GM18868 (cell line): ENCODE measurements around the gene SAA1.
A peak's percentile ranks its signal among the peaks of the same experiment; 100 is the strongest.
"Not testable (repeated sequence)": the region's sequence is repeated elsewhere in the genome, so short reads cannot be mapped to it uniquely, and the experiment has no call there.

Source experiments
- ATAC-seq: cut with Tn5 transposase; IDR thresholded peaks from one replicate; pipeline ENCODE4 v1.9.1; 2021; ENCODE audit warnings: mild to moderate bottlenecking, moderate library complexity; ENCODE audit not compliant: unreplicated experiment

Gene SAA1

GRCh38 chr11:18254781-18255361 is 11.2 kb upstream of the SAA1 start:
- no peak for ATAC-seq

- ATAC-seq: no peak
Measured at GRCh38 chr11:18259259-18259658, 6.8 kb upstream of the SAA1 start.

- no peak for ATAC-seq
Measured at GRCh38 chr11:18261721-18262120, 4.3 kb upstream of the SAA1 start.

- not testable (repeated sequence) for ATAC-seq
Measured at GRCh38 chr11:18262681-18263350, 3.2 kb upstream of the SAA1 start.

GRCh38 chr11:18264035-18264434 is 2.0 kb upstream of the SAA1 start:
- ATAC-seq: peak; percentile 53

GRCh38 chr11:18264677-18265555 is 1.1 kb upstream of the SAA1 start:
- ATAC-seq: no peak

DNA sequence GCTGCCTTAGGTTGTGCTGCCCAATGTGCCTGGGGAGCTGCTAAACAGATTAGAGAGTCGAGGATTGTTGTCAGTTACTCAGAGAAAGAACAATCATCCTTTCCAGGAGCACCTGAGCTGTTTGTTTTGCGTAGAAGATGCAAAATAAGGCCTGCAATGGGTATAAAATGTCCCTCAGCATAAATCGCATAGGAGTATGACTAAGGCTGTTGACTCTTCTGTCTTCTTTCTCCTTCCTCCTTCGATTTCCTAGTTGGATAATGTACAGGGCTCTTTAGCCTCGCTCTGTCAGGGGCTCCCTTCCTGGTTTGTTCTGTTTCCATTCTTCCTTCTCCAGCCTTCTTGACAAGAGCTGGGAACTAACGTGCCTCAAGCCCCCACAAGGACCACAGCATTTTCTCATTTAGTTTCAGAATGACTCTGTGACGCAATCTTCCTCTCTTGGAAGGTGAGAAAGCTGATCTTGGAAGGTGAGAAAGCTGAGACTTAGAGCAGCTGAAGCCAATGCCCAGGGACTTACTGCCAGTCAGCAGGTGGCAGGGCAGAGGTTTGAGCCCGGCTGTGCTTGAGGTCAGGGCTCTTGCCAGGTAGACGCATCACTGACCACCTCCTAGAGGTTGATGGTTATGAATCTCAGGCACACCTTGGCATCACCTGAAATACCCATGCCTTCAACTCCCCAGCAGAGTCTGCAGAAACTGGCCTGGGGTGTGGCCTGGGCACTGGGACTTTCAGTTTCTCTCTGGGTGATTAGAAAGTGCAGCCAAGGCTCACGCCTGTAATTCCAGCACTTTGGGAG is 1.5 kb downstream of the SAA1 start:
- ATAC-seq: peak; percentile 66

- ATAC-seq: not testable (repeated sequence)
Measured at GRCh38 chr11:18269252-18269651, 3.2 kb downstream of the SAA1 start.

DNA sequence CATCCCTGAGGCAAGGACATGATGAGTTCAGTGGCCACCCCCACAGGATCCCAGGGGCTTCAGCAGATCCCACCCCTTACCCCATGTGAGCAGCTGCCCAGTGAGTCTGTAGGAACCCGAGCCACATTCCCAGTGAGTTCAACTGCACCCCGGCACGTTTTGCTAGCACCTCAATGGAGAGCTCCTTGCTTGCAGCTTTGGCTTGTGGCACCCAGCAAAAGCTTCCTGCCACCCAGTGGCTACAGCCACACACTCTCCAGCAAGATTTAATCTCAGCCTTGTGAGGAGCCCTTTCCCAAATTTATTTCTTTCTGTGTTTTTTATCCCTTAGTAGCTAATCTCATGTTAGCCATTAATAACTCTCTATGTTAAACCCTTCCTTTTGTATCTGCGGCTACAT is 4.0 kb downstream of the SAA1 start:
- ATAC-seq: no peak

DNA sequence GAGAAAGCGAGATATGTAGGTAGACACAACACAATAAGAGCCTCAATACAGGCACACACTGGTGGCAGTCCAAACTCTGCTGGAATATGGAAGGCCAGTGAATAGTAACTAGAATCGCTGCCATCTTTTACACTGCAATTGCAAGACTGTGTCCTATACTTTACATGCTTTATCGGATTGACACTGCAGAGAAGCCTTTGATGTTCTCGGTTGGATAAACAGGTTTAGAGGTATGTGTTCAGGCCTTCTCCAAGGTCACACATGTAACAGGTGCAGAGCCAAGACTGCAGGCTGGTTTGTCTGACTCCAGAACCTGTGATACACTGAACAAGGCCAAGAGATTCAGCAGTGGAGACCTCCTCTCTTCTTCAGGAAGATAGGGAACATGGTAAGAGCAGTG is 5.1 kb downstream of the SAA1 start:
- ATAC-seq: no peak

GRCh38 chr11:18277565-18278271 is 11.7 kb downstream of the SAA1 start:
- ATAC-seq: no peak

DNA sequence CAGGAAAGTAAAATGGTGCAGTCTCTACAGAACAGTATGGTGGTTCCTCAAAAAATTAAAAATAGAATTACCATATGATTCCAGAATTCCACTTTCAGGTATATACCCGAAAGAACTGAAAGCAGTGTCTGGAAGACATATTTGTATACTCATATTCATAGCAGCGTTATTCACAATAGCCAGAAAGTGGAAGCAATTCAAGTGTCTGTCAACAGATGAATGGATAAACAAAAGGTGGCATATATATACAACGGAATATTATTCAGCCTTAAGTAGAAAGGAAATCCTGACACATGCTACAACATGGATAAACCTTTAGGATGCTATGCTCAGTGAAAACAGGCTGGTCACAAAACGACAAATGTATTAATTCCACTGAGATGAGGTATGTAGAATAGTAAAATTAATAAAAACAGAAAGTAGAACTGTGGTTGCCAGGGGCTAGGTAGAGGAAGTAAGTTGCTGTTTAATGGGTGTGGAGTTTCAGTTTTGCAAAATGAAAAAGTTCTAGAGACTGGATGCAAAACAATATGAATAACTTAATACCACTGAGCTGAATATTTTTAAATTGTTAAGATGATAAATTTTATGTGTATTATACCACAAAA is 14.5 kb downstream of the SAA1 start:
- peak; percentile 90 for ATAC-seq

- no peak for ATAC-seq
Measured at GRCh38 chr11:18282626-18283025, 16.6 kb downstream of the SAA1 start.

DNA sequence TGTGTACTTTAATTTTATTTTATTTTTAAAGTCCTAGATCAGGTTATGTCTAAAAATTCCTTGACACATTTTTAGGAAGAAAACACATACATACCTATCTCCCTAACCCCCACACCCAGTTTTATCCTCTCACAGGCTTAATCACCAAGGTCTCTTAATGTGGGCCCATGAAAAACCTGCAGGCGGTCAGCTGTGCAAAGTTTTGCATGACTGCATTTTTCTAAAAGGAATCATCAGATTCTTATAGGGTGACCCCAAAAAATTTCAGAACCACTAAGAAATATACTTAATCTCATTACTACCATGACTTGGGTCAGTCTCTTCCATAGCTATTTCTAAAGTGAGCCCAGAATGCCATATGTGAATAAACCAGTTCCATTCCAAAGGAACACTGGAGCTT is 19.8 kb downstream of the SAA1 start:
- no peak for ATAC-seq

DNA sequence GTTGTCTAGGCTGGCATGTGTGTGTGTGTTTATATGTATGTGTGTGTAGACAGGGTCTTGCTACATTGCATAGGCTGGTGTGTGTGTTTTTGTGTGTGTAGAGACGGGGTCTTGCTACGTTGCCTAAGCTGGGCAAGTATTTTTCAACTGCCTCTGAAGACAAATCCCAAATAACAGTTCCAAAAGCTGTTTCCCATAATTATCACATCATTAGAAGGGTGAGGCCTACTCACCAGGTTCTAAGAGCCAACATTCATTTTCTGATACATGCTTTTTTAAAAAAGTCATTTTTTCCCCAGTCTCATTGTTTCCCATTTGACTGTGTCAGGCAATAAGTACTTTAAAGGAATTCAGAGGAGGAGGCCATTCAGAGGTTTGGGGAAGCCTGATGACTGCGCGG is 22.8 kb downstream of the SAA1 start:
- no peak for ATAC-seq

- ATAC-seq: peak; percentile 98
Measured at GRCh38 chr11:18294862-18295261, 28.8 kb downstream of the SAA1 start.

DNA sequence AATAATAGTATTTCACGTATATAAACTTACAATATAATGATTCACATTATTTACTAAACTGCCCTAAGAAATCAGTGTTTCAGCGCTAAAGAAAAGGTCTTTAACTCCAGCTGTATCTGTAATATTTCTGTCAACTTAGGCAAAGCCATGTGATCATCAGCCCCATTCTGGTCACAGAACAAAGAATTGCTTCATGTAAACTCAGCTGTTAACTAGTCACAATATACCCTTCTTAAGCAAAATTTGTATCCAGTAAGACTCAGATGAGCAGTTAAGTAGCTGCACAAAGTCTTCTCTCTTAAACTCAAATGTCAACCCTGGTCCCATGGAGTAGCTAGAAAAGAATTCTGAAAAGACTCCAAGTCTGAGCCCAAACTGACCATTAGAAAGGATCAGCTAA is 29.3 kb downstream of the SAA1 start:
- no peak for ATAC-seq

- no peak for ATAC-seq
Measured at GRCh38 chr11:18299721-18300120, 33.7 kb downstream of the SAA1 start.

GRCh38 chr11:18304745-18305144 is 38.7 kb downstream of the SAA1 start:
- no peak for ATAC-seq
